OCI-LY7 (cell line): ENCODE data around the gene ATP6V0A1. TPM values are rescaled to one million over a fixed set of nuclear protein-coding genes. Genes with fewer than 3 reads are reported as not detected.

ENCODE experiments used
- BruUV-seq: library from RNA; stranded (reverse); fragments of 400-500 nt; replicated peaks from 2 replicates; lab custom pipeline; 2021; lab: Mats Ljungman, UMichigan
- CTCF ChIA-PET: fragments of 300-600 bp; sonication (Branson Sonifier 250); formaldehyde crosslinking; loops from one replicate; lab custom pipeline; 2022; ENCODE audit warnings: antibody characterized with exemption; ENCODE audit not compliant: unreplicated experiment; lab: Charles Lee
- POLR2A ChIA-PET: fragments of 300-600 bp; sonication (Branson Sonifier 250); formaldehyde crosslinking; loops from one replicate; lab custom pipeline; 2022; ENCODE audit warnings: antibody characterized with exemption; lab: Charles Lee
- DNase-seq: peaks from one replicate; pipeline ENCODE4 v3.0.0-alpha.2; 2015; ENCODE audit warnings: low spot score
- H2AFZ ChIP-seq: fragments of 200-600 bp; sonication (generic), shearing (Covaris generic); 2 replicates; pipeline ENCODE4 v1.6.1; 2014; ENCODE audit warnings: mild to moderate bottlenecking, antibody characterized with exemption, low read length, moderate library complexity
- H3K27ac ChIP-seq: fragments of 200-600 bp; sonication (generic); 2 replicates; pipeline ENCODE4 v1.5.1; 2014; ENCODE audit warnings: mixed run types, low read depth, mild to moderate bottlenecking, moderate library complexity, low read length, inconsistent platforms; ENCODE audit not compliant: poor library complexity, severe bottlenecking
- H3K36me3 ChIP-seq: fragments of 200-600 bp; sonication (generic); 2 replicates; pipeline ENCODE4 v1.6.1; 2014; ENCODE audit warnings: mild to moderate bottlenecking, antibody characterized with exemption, low read length, moderate library complexity, mixed read lengths; ENCODE audit not compliant: insufficient read depth
- H3K4me1 ChIP-seq: fragments of 200-600 bp; sonication (generic); 2 replicates; pipeline ENCODE4 v1.5.1; 2014; ENCODE audit warnings: mild to moderate bottlenecking, low read length; ENCODE audit not compliant: insufficient read depth, poor library complexity, severe bottlenecking
- H3K4me2 ChIP-seq: fragments of 200-600 bp; sonication (generic); 2 replicates; pipeline ENCODE4 v1.6.1; 2014; ENCODE audit warnings: mild to moderate bottlenecking, low read length
- H3K4me3 ChIP-seq: fragments of 200-600 bp; sonication (generic); 2 replicates; pipeline ENCODE4 v1.5.1; 2014; ENCODE audit warnings: mild to moderate bottlenecking, low read depth, low read length; ENCODE audit not compliant: poor library complexity, severe bottlenecking
- H3K79me2 ChIP-seq: fragments of 200-600 bp; sonication (generic); 2 replicates; pipeline ENCODE4 v1.6.1; 2016; ENCODE audit warnings: low read depth, mild to moderate bottlenecking, low read length, moderate library complexity, mixed read lengths; ENCODE audit not compliant: insufficient read depth
- H3K9me2 ChIP-seq: fragments of 200-600 bp; sonication (generic); 2 replicates; pipeline ENCODE4 v1.6.1; 2016; ENCODE audit warnings: mild to moderate bottlenecking, low read length, mixed read lengths; ENCODE audit not compliant: insufficient read depth
- H3K9me3 ChIP-seq: fragments of 200-600 bp; sonication (generic); 2 replicates; pipeline ENCODE4 v1.6.1; 2014; ENCODE audit warnings: mild to moderate bottlenecking, mixed run types, low read length, mixed read lengths
- H4K20me1 ChIP-seq: fragments of 200-600 bp; sonication (generic); 2 replicates; pipeline ENCODE4 v1.6.1; 2014; ENCODE audit warnings: mild to moderate bottlenecking, antibody characterized with exemption, low read length, moderate library complexity, mixed read lengths; ENCODE audit not compliant: insufficient read depth
- CTCF ChIP-seq: fragments of 200-600 bp; sonication (generic); conservative IDR thresholded peaks from 2 replicates; pipeline ENCODE4 v1.5.1; 2014; ENCODE audit warnings: mild to moderate bottlenecking, antibody characterized with exemption, low read length, moderate library complexity, mixed read lengths
- EZH2phosphoT487 ChIP-seq: fragments of 200-600 bp; sonication (generic); IDR thresholded peaks from 2 replicates; pipeline ENCODE4 v1.6.1; 2018; ENCODE audit warnings: low read depth, borderline replicate concordance, mild to moderate bottlenecking, mixed run types, antibody characterized with exemption, low read length, moderate library complexity, mixed read lengths
- intact Hi-C: fragments of 100-400 bp; cut with micrococcal nuclease; formaldehyde crosslinking; loops from one replicate; pipeline ENCODE4 v1.10.0; 2022; ENCODE audit not compliant: unreplicated experiment
- total RNA-seq, 2 experiments: library from RNA; depleted of rRNA in 1 of 2; stranded (reverse); fragments of >200 nt in 1 of 2; shearing (Covaris generic) in 1 of 2; gene quantifications; 2 replicates each; pipeline ENCODE4 v1.2.3, GENCODE V29; 2014 to 2022

ATP6V0A1 gene
- total RNA-seq, 2 experiments from 2014 or later: 19.8 to 46.9 TPM

DNA sequence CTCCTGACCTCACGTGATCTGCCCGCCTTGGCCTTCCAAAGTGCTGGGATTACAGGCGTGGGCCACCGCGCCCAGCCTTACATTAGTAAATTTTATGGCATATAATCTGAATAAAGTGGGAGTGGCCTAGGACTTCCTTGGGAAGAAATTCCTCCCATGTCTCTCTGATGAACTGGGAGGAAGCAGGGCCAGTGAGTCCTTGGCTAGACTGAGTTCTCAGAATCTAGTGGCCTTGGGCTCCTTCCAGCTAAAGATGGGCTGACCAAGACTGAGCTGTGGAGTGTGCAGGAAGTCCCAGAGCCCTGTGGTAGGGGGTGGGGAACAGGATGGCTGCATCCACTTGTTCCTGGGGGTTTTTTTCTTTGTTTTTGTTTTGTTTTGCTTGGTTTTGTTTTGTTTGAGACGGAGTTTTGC lies 67.4 kb downstream of the ATP6V0A1 start:
- DNase-seq: no peak
- H3K9me2 ChIP-seq: no peaks in the 10 kb centered on the region
- ChIA-PET POLR2A (interaction anchor here (0.7 kb wide), 1 partner anchor 118 kb away, joined by 3 read pairs; no protein-coding TSS in a partner anchor), CTCF (no interaction called here)
- intact Hi-C loops: no loop called here
- no peak for TF ChIP-seq EZH2phosphoT487
- TF ChIP-seq CTCF: no peak
- H3K9me3 ChIP-seq: no peaks in the 10 kb centered on the region
- no peaks in the 10 kb centered on the region for H3K79me2 ChIP-seq
- H3K4me3 ChIP-seq: no peak overlapping the region
- no peak overlapping the region for H2AFZ ChIP-seq
- BruUV-seq: no TSS peak
- no peak overlapping the region for H3K27ac ChIP-seq
- no peak overlapping the region for H3K4me2 ChIP-seq
- peaks cover 15% of the 10 kb centered on the region for H3K4me1 ChIP-seq
- H3K36me3 ChIP-seq: no peaks in the 10 kb centered on the region
- no peaks in the 10 kb centered on the region for H4K20me1 ChIP-seq

GRCh38 chr17:42527932-42528331 lies 69.3 kb downstream of the ATP6V0A1 start:
- no peaks in the 10 kb centered on the region for H3K36me3 ChIP-seq
- no peak for TF ChIP-seq CTCF
- TF ChIP-seq EZH2phosphoT487: no peak
- H3K9me3 ChIP-seq: no peaks in the 10 kb centered on the region
- H3K27ac ChIP-seq: no peak overlapping the region
- H3K4me3 ChIP-seq: no peak overlapping the region
- no peaks in the 10 kb centered on the region for H4K20me1 ChIP-seq
- no peak overlapping the region for H3K4me2 ChIP-seq
- no TSS peak for BruUV-seq
- H2AFZ ChIP-seq: no peak overlapping the region
- DNase-seq: no peak
- no peaks in the 10 kb centered on the region for H3K79me2 ChIP-seq
- H3K4me1 ChIP-seq: peaks cover 19% of the 10 kb centered on the region
- ChIA-PET CTCF (interaction anchor here (0.6 to 1.0 kb wide), 2 partner anchors 46 to 212 kb away, joined by 3 read pairs; no protein-coding TSS in a partner anchor), POLR2A (no interaction called here)
- H3K9me2 ChIP-seq: no peaks in the 10 kb centered on the region
- intact Hi-C loops: loop anchor here (1.0 kb wide), 3 partner anchors 100 to 206 kb away; no protein-coding TSS in a partner anchor

GRCh38 chr17:42529061-42529460 lies 70.4 kb downstream of the ATP6V0A1 start:
- Histone ChIP-seq H4K20me1 (no peaks in the 10 kb centered on the region), H3K79me2 (no peaks in the 10 kb centered on the region), H3K4me3 (no peak overlapping the region), H3K9me2 (no peaks in the 10 kb centered on the region), H3K27ac (no peak overlapping the region), H3K4me2 (no peak overlapping the region), H2AFZ (no peak overlapping the region), H3K9me3 (no peaks in the 10 kb centered on the region), H3K4me1 (peaks cover 19% of the 10 kb centered on the region), H3K36me3 (no peaks in the 10 kb centered on the region)
- no TSS peak for BruUV-seq
- TF ChIP-seq CTCF (no peak), EZH2phosphoT487 (no peak)
- CTCF ChIA-PET: no interaction called here
- intact Hi-C loops: no loop called here
- no peak for DNase-seq
- POLR2A ChIA-PET: interaction anchor here (1.6 kb wide), 1 partner anchor 98 kb away, joined by 5 read pairs; no protein-coding TSS in a partner anchor
